Epithelial cell of esophagus (primary cell): ENCODE data around the gene PEX7.
"Not testable (repeated sequence)": the region's sequence is repeated elsewhere in the genome, so short reads cannot be mapped to it uniquely, and the experiment has no call there.

Experiments
- DNase-seq: peaks from one replicate; pipeline ENCODE4 v3.0.0; 2010; ENCODE audit warnings: low read depth
- H3K4me3 ChIP-seq: 2 replicates; pipeline ENCODE4 v1.5.1; 2011; ENCODE audit warnings: mild to moderate bottlenecking, low read length, control low read depth
- CTCF ChIP-seq: IDR thresholded peaks from 2 replicates; pipeline ENCODE4 v1.5.1; 2011; ENCODE audit warnings: low read depth, mild to moderate bottlenecking, low read length, control low read depth, inconsistent platforms; ENCODE audit not compliant: insufficient read depth; ENCODE audit errors: missing control alignments

PEX7 gene

GRCh38 chr6:136895901-136896300 lies 73.5 kb downstream of the PEX7 start:
- DNase-seq: no peak
- TF ChIP-seq CTCF: no peak
- H3K4me3 ChIP-seq: no peak overlapping the region

- DNase-seq: no peak
- no peak overlapping the region for H3K4me3 ChIP-seq
- no peak for TF ChIP-seq CTCF
These were observed 74.7 kb downstream of the PEX7 start for GRCh38 chr6:136897071-136897470.

GRCh38 chr6:136901212-136901784 lies 78.9 kb downstream of the PEX7 start:
- DNase-seq: no peak
- TF ChIP-seq CTCF: no peak
- H3K4me3 ChIP-seq: no peak overlapping the region

- H3K4me3 ChIP-seq, DNase-seq: not testable (repeated sequence)
These were observed 82.1 kb downstream of the PEX7 start for GRCh38 chr6:136904477-136904876.

GRCh38 chr6:136914947-136915346 lies 92.6 kb downstream of the PEX7 start:
- no peak for DNase-seq
- no peak for TF ChIP-seq CTCF
- H3K4me3 ChIP-seq: no peak overlapping the region

GRCh38 chr6:136918706-136919105 lies 96.3 kb downstream of the PEX7 start:
- H3K4me3 ChIP-seq: no peak overlapping the region
- no peak for DNase-seq
- TF ChIP-seq CTCF: no peak

- no peak for DNase-seq
- no peak for TF ChIP-seq CTCF
These were observed 97.8 kb downstream of the PEX7 start for GRCh38 chr6:136920216-136920615.

More at GRCh38 chr6:136920216-136920615, 97.8 kb downstream of the PEX7 start:
- no peak overlapping the region for H3K4me3 ChIP-seq
